GM18498 (cell line): Measurements from ENCODE around the gene METTL15.
A peak's percentile ranks its signal among the peaks of the same experiment; 100 is the strongest.
"Not testable (repeated sequence)": the region's sequence is repeated elsewhere in the genome, so short reads cannot be mapped to it uniquely, and the experiment has no call there.

Experiments used
- ATAC-seq: cut with Tn5 transposase; IDR thresholded peaks from one replicate; pipeline ENCODE4 v1.9.1; 2021; ENCODE audit warnings: mild to moderate bottlenecking, moderate library complexity; ENCODE audit not compliant: unreplicated experiment

Gene METTL15

GRCh38 chr11:28108958-28109357, 770 bp downstream of the METTL15 start:
- no peak for ATAC-seq

- ATAC-seq, result peak; percentile 41
Measured at GRCh38 chr11:28110108-28110820, 2.1 kb downstream of the METTL15 start.

DNA sequence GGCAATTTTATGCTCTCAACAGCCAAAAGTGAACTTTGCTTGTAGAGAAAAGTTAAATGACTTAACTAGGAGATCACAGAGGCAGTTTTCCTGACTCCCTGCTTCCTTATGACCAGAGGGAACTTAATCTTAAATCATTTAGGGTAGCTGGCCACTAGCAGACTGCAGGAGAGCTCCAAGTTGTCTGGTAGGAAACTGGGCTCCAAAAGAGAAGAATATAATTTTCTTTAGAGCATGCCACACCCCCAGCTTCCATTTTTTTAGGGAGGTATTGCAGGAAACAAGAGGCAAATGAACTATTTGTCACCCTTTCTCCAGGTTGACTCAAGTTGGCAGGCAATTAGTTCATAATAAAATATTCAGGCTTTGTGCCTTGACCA, 2.6 kb downstream of the METTL15 start:
- ATAC-seq, result no peak

GRCh38 chr11:28114116-28114515, 5.9 kb downstream of the METTL15 start:
- no peak for ATAC-seq

DNA sequence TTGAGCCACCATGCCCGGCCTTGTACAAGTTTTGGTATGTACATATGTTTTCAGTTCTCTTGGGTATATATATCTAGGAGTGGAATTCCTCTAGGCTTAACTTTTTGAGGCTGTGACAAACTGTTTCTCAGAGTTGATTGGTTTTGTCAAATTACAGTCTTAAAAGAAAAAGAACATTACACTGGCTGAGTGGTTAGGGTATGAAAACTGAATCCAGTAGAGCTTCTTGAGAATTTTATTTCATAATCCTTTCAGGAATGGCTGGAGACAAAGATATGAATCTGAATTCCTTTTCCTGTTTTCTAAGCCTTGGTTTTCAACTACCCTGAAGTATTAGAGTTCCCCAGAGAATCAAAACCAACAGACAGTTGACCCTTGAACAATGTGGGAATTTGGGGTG, 6.5 kb downstream of the METTL15 start:
- ATAC-seq, result no peak

DNA sequence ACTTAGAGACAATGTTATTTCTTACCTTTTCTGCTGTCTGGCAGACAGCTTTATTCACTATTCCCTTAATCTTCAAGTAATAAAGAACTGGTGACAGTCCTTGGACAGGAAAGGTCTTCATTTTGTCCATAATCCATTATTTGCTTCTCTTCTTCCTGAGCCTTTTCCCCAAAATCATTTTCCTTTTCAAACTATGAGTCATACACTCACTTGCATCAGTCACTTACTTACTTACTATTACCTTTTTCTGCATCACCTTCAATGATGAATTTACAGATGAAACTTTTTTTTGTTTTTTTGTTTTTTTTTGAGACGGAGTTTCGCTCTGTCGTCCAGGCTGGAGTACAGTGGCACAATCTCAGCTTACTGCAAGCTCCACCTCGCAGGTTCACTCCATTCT, 9.5 kb downstream of the METTL15 start:
- no peak for ATAC-seq

DNA sequence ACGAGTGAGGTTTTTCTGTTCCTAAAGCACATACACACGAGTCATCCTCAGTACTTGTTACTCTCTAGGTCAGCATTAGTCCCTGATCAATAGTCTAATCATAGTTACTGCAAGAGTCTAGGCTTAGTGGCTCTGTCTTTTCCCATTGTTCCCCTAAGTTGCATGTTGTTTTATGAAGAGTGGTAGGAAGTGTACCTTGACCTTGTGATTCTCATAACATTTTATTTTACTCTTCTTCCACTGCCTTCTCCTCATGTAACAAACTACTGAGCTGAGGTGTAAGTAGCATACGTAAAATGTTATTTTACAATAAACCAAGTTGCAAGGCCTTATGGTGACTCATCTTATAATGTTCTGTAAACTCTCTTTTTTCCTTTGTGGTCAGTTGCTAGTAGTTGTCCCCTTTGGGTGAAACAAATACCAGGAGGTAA, 15.0 kb downstream of the METTL15 start:
- ATAC-seq, result no peak

DNA sequence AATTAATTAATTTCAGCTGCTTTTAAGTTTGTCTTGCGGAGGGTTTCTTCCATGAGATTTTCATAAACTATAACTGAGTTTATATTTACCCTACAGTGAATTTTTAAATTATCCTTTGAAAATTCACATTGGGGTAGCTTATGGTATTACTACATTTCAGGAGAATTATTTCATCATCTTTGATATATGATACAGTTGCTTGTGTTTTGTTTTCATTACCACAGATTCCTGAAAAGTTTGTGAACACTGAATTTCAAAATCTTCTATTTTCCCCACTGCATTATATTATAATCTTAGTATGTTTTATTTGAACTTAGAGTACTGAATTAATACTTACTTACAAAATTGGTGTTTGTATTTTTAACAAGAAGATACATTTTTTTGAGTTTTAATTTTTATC, 24.4 kb downstream of the METTL15 start:
- no peak for ATAC-seq

DNA sequence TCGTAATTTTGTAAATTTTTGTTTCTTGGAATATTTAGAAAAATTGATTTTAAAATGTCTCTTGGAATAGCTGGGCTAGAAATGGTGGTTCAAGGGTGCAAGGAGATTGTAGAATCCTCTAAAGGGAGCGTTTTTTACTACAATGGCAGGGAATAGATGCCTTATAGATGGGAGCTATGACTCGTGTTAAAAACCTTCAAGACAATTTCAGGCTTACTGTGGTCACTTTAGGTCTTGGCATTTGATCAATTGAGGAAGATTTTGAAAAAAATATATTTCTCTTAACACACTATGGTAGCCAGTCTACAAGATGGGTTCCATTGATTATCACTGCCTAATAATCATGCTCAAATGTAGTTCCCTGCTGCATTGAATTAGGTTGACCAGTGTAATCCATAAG, 25.0 kb downstream of the METTL15 start:
- no peak for ATAC-seq

- ATAC-seq, result not testable (repeated sequence)
Measured at GRCh38 chr11:28136157-28136556, 28.0 kb downstream of the METTL15 start.

GRCh38 chr11:28137366-28137765, 29.2 kb downstream of the METTL15 start:
- ATAC-seq, result no peak

DNA sequence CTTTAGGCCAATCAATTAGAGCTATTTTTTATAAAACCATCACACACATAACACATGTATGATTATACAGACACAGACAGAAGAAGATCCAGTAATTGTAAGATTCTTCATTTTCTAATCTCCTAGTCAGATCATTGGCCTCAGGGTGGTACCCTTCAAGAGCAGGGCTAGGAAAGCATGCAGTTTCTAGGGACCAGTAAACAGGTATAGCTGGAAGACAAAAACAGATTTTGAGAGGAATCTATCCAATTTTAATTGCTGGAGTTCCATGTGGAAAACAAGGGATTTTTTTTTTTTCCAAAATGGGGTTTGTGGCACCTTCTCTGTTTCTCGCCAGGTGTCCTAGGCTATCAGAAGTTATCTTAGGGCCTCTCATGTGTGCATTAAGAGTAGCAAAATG, 29.6 kb downstream of the METTL15 start:
- no peak for ATAC-seq

- no peak for ATAC-seq
Measured at GRCh38 chr11:28139841-28140415, 31.7 kb downstream of the METTL15 start.

DNA sequence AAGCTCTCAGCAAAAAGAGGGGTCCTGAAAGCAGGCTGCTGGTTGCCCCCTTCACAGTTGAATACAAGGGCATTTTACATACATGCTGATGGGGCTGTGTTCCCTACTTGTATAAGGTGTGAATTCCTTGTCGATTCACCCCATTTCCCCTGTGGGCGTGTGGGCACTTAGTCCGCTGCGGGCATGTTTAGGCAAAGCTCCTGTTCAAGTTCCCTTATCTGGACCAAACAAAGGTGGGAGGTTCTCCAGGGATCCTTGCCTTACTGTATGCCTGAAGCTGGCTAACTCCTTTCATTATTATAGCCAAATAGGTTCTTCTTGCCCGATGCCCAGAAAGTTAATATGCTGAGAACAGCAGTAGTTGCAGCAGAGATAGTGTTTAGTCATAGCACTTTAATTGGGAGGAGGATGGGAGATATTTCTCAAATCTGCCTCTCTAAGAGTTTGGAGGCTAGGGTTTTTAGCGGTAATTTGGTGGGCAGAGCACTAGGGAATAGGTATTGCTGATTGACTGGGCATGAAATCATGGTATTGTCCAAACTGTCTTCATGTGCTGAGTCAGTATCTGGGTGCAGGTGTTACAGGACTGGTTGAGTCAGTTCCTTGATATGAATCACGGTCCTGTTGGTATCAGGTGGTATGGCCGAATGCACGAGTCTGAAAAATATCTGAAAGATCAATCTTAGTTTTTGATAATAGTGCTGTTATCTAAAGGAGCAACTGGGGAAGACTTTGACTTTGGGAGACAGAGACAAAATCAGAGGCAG, 32.7 kb downstream of the METTL15 start:
- no peak for ATAC-seq

DNA sequence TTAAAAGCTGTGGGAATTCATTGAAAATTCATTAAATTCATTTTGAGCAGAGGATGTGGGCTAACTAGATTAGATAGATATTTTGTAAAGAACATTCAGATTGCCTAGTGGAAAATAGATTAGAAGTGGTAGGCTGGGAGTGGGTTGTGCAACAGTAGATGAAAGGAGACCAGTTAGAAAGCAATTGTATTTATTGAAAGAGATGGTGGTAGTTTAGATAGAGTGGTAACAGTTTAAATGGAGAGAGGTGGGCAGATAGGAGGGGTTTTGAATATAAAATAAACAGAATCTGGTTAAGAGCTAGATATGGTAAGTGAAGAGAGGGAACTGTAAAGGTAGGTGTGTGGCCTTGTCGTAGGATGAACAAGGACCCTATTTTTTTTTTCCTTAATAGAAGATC, 34.5 kb downstream of the METTL15 start:
- ATAC-seq, result no peak

GRCh38 chr11:28144808-28145207, 36.6 kb downstream of the METTL15 start:
- no peak for ATAC-seq

GRCh38 chr11:28146123-28146751, 38.0 kb downstream of the METTL15 start:
- no peak for ATAC-seq

- ATAC-seq, result no peak
Measured at GRCh38 chr11:28152743-28153142, 44.6 kb downstream of the METTL15 start.

DNA sequence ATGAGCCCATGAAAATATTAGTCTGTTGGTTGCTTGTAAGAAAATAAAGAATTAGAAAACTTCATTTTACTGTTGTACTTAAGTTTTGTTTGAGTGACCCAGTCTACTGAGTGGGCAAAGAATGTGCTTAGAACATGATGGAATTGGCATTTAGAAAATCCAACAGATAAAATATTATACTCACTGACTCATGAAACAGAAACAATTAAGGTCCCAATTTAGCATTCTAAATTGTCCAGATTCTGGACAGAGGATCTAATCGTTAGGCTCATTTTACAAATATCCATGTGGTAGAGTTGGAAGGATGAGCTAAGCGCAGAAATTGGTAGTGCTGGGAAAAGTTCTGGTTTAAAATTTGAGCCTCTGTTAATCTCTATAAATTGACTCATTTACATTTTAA, 45.4 kb downstream of the METTL15 start:
- no peak for ATAC-seq

- no peak for ATAC-seq
Measured at GRCh38 chr11:28168718-28169117, 60.5 kb downstream of the METTL15 start.

DNA sequence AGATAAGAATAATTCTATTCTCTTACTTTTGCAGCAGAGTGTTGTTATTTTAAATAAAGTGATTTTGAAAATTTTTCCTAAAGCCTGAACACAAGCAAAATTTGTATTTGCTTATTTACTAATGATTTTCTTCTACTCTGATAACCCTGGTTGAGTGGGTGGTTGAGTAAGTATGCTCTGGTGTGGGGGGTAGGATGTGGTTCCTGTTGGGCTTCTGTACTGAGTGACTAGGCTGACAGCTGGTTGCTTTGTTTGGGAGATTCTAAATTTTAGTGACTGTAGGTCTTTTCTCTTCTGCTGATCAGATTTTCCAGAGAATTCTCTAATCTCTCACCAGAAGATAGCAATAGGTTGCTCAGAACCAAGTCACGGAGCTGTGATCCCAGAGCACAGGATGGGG, 61.6 kb downstream of the METTL15 start:
- ATAC-seq, result peak; percentile 47

- no peak for ATAC-seq
Measured at GRCh38 chr11:28170759-28171158, 62.6 kb downstream of the METTL15 start.
